MG63 (cell line): Measurements from ENCODE around the gene CD68. TPM values are rescaled to one million over a fixed set of nuclear protein-coding genes. Genes with fewer than 3 reads are reported as not detected.
A peak's percentile ranks its signal among the peaks of the same experiment; 100 is the strongest.

Source experiments
- DNase-seq: peaks from one replicate; pipeline ENCODE4 v3.0.0-alpha.2; 2020
- H3K27me3 ChIP-seq: fragments of 250-450 bp; sonication (Bioruptor Pico); 2 replicates; pipeline ENCODE4 v1.5.1; 2020; ENCODE audit warnings: mild to moderate bottlenecking, moderate library complexity
- H3K36me3 ChIP-seq: fragments of 250-450 bp; sonication (Bioruptor Pico); 2 replicates; pipeline ENCODE4 v1.5.1; 2020; ENCODE audit warnings: mild to moderate bottlenecking, moderate library complexity
- H3K4me3 ChIP-seq: fragments of 250-450 bp; sonication (Bioruptor Pico); 2 replicates; pipeline ENCODE4 v1.5.1; 2020; ENCODE audit warnings: mild to moderate bottlenecking, moderate library complexity
- H3K9me3 ChIP-seq: fragments of 250-450 bp; sonication (Bioruptor Pico); 2 replicates; pipeline ENCODE4 v1.5.1; 2020; ENCODE audit warnings: mild to moderate bottlenecking, moderate library complexity
- total RNA-seq: library from RNA; depleted of rRNA; stranded (reverse); fragments of >200 nt; shearing (Covaris generic); gene quantifications from 2 replicates; pipeline ENCODE4 v1.2.3, GENCODE V29; 2014; ENCODE audit warnings: low replicate concordance

Gene CD68
- total RNA-seq, 1 experiment from 2014 or later, result 17.3 TPM

- H3K36me3 ChIP-seq, result peaks cover 59% of the 10 kb centered on the region
These were observed 5.9 kb upstream of the CD68 start for GRCh38 chr17:7573324-7574080.

GRCh38 chr17:7574176-7574953 lies 5.1 kb upstream of the CD68 start:
- no peaks in the 10 kb centered on the region for H3K9me3 ChIP-seq
- H3K27me3 ChIP-seq, result no peaks in the 10 kb centered on the region
- H3K36me3 ChIP-seq, result peaks cover 61% of the 10 kb centered on the region
- peak overlapping the region; percentile 86 for H3K4me3 ChIP-seq
- no peak for DNase-seq

More at GRCh38 chr17:7573324-7574080, 5.9 kb upstream of the CD68 start:
- H3K9me3 ChIP-seq, result no peaks in the 10 kb centered on the region
- peak overlapping the region; percentile 86 for H3K4me3 ChIP-seq
- peak; percentile 77 for DNase-seq
- no peaks in the 10 kb centered on the region for H3K27me3 ChIP-seq

DNA sequence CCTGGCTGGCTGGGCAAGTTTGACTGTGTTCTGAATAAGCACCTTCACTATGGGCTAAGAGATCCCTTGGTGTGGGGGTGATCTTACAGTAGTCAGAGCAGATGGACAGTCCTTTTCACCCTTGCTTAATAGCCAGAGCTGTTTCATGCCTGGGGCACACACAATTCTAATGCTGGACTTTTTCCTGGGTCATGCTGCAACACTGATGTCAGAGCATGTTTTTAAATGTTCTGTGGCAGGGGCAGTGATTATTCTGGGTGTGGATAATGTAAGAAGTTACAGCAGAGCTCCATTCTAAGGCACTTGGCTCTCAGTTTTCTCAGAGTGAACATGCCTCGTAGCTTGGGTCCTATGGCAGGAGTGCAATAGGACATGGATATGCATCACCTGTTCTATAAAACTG lies 4.0 kb upstream of the CD68 start:
- peak overlapping the region; percentile 86 for H3K4me3 ChIP-seq
- H3K36me3 ChIP-seq, result peaks cover 59% of the 10 kb centered on the region
- no peaks in the 10 kb centered on the region for H3K27me3 ChIP-seq
- no peak for DNase-seq
- no peaks in the 10 kb centered on the region for H3K9me3 ChIP-seq

GRCh38 chr17:7575959-7576358 lies 3.5 kb upstream of the CD68 start:
- H3K27me3 ChIP-seq, result no peaks in the 10 kb centered on the region
- H3K4me3 ChIP-seq, result no peak overlapping the region
- DNase-seq, result no peak
- peaks cover 59% of the 10 kb centered on the region for H3K36me3 ChIP-seq
- no peaks in the 10 kb centered on the region for H3K9me3 ChIP-seq

GRCh38 chr17:7576432-7576937 lies 3.0 kb upstream of the CD68 start:
- DNase-seq, result no peak
- no peaks in the 10 kb centered on the region for H3K9me3 ChIP-seq
- no peaks in the 10 kb centered on the region for H3K27me3 ChIP-seq
- H3K4me3 ChIP-seq, result no peak overlapping the region
- H3K36me3 ChIP-seq, result peaks cover 59% of the 10 kb centered on the region

- H3K27me3 ChIP-seq, result no peaks in the 10 kb centered on the region
- no peak for DNase-seq
- H3K4me3 ChIP-seq, result no peak overlapping the region
- H3K9me3 ChIP-seq, result no peaks in the 10 kb centered on the region
- H3K36me3 ChIP-seq, result peaks cover 59% of the 10 kb centered on the region
These were observed 1.9 kb upstream of the CD68 start for GRCh38 chr17:7577327-7578199.

DNA sequence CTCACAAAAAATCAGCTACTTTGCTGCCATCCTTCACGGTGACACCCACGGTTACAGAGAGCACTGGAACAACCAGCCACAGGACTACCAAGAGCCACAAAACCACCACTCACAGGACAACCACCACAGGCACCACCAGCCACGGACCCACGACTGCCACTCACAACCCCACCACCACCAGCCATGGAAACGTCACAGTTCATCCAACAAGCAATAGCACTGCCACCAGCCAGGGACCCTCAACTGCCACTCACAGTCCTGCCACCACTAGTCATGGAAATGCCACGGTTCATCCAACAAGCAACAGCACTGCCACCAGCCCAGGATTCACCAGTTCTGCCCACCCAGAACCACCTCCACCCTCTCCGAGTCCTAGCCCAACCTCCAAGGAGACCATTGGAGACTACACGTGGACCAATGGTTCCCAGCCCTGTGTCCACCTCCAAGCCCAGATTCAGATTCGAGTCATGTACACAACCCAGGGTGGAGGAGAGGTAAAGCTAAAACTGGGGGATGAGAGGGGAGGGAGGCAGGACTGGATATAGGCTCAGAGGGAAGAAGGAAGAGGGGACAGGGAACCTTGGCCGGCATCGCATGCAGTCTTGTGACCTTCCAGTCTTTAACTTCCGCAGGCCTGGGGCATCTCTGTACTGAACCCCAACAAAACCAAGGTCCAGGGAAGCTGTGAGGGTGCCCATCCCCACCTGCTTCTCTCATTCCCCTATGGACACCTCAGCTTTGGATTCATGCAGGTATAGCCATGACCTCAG lies 581 bp downstream of the CD68 start:
- Histone ChIP-seq H3K36me3 (peaks cover 36% of the 10 kb centered on the region), H3K9me3 (no peaks in the 10 kb centered on the region), H3K4me3 (peak overlapping the region; percentile 30), H3K27me3 (no peaks in the 10 kb centered on the region)
- no peak for DNase-seq

DNA sequence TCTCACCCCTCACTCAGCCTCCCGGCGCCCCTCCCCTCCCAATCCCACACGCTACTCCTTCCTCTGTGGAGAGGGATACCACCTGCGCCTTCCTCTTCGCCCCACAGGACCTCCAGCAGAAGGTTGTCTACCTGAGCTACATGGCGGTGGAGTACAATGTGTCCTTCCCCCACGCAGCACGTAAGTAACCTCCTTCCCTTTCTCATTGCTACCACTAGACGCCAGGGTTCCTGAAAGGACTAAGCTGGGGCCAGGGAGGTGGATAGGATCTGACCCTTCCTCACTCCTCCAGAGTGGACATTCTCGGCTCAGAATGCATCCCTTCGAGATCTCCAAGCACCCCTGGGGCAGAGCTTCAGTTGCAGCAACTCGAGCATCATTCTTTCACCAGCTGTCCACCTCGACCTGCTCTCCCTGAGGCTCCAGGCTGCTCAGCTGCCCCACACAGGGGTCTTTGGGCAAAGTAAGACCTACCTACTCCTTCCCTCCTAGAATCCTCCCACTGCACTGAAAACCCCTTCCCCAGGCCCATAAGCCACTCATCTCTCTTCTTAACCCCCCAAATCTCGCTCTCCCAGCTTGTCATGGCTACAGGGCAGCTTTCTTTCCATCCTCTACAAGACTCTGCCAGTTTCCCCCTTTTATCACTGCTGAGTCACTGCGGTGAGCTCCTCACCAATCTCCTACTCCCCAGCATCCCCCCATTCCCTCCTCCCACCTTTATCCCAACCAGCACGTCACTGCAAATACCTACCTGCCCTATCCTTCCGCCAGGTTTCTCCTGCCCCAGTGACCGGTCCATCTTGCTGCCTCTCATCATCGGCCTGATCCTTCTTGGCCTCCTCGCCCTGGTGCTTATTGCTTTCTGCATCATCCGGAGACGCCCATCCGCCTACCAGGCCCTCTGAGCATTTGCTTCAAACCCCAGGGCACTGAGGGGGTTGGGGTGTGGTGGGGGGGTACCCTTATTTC lies 1.5 kb downstream of the CD68 start:
- Histone ChIP-seq H3K4me3 (no peak overlapping the region), H3K36me3 (peaks cover 27% of the 10 kb centered on the region), H3K27me3 (no peaks in the 10 kb centered on the region), H3K9me3 (no peaks in the 10 kb centered on the region)
- no peak for DNase-seq

DNA sequence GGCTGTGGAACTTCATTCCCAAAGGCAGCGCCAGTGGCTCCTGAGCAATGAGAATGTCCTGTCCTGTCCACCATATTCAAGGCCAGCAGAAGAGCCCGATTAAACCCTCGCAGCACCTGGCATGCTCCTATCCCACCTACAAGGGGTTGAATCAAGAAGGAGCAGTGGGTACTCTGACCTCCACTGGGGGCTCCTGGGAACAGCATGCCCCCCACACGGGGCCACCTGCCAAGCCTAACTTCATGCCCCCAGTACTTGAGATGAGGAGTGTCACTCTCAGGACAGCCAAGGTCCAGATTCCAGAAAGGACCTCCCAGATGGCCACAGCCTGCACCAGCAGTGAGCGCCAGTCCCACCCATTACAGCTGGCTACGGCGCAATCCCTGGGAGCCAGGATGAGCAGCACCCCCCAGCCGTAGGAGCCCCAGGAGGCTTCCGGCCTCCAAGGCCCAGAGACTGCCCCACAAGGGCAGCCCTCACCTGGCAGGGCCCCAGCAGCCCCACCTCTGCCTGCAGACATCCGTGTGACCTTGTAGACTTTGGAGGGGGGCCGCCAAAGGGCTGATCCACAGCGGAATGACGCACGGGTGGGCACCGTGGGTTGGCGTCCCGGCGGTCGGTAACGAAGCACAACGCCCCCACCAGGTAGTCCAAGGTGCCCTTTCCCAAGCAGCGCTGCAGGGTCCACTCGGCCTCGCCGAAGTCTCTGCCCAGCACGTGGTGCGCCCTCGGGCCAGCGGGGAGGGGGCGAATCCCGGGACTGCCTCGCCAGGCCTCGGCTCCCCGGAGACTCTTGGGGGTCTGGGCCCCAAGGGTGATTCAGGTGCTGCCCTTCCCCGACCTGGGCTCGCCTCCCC lies 3.2 kb downstream of the CD68 start:
- Histone ChIP-seq H3K9me3 (no peaks in the 10 kb centered on the region), H3K36me3 (peaks cover 10% of the 10 kb centered on the region), H3K4me3 (no peak overlapping the region), H3K27me3 (no peaks in the 10 kb centered on the region)
- no peak for DNase-seq

GRCh38 chr17:7583253-7584109 lies 4.0 kb downstream of the CD68 start, which contains the start of gene MPDU1:
MPDU1 (plus strand) TSS chr17:7583852; CDS start chr17:7583863, 11 bp downstream.
- H3K9me3 ChIP-seq, result no peaks in the 10 kb centered on the region
- H3K27me3 ChIP-seq, result no peaks in the 10 kb centered on the region
- peak; percentile 89 for DNase-seq
- H3K36me3 ChIP-seq, result peaks cover 5% of the 10 kb centered on the region; the same call in 1 of the 2 replicates
- H3K4me3 ChIP-seq, result peak within 1 kb of the TSS; percentile 83

DNA sequence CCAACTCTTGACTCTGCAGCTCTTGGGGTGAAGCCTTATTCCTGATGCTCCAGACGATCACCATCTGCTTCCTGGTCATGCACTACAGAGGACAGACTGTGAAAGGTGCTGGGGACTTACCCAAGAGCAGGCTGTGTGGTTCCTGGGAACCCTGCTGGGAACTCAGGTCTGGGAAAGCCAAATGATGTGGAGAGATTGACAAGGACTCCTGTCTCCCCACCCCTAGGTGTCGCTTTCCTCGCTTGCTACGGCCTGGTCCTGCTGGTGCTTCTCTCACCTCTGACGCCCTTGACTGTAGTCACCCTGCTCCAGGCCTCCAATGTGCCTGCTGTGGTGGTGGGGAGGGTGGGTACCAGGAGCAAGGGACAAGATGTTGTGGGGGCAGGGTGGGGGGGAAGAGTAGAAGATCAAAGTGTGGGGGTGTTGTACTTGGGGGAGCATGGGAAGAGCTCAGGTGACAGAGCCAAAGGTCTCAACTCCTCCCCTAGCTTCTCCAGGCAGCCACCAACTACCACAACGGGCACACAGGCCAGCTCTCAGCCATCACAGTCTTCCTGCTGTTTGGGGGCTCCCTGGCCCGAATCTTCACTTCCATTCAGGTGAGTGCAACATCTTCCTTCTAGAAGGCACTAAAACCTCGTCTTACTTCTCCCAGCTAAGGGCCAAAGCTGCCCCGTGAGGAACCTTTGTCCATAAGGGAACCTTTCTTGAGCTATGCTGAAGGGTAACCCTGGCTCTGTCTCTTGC lies 7.4 kb downstream of the CD68 start:
- no peak for DNase-seq

GRCh38 chr17:7587420-7588151 lies 8.1 kb downstream of the CD68 start:
- peak; percentile 67 for DNase-seq
- Histone ChIP-seq H3K9me3 (no peaks in the 10 kb centered on the region), H3K4me3 (no peak overlapping the region), H3K27me3 (no peaks in the 10 kb centered on the region), H3K36me3 (peaks cover 2% of the 10 kb centered on the region; the same call in 1 of the 2 replicates)

More for the DNA sequence above, 7.4 kb downstream of the CD68 start:
- Histone ChIP-seq H3K4me3 (no peak overlapping the region), H3K27me3 (no peaks in the 10 kb centered on the region), H3K36me3 (peaks cover 2% of the 10 kb centered on the region; the same call in 1 of the 2 replicates), H3K9me3 (no peaks in the 10 kb centered on the region)
